Measurements from ENCODE around the gene SLC6A18. TPM values are rescaled to one million over a fixed set of nuclear protein-coding genes. Genes with fewer than 3 reads are reported as not detected.

Gene SLC6A18
- total and polyA plus RNA-seq, 2 donors (not counting 1 experiment from before 2014, with no cell fraction given) = not detected

- no peaks in the 10 kb centered on the region for H3K27me3 ChIP-seq (ENCODE audit: control insufficient read depth, insufficient read depth, low read length)
These were observed 40.7 kb upstream of the SLC6A18 start for GRCh38 chr5:1184481-1184880.

GRCh38 chr5:1185038-1185627 lies 40.0 kb upstream of the SLC6A18 start:
- no peak overlapping the region for H3K9ac ChIP-seq (ENCODE audit: insufficient read depth, low read length)
- no peaks in the 10 kb centered on the region for H3K4me1 ChIP-seq (ENCODE audit: control insufficient read depth, extremely low read depth, insufficient read depth, low read length)
- no peak for DNase-seq (ENCODE audit: low read depth in 2 of 2)
- H3K4me2 ChIP-seq (ENCODE audit: extremely low read depth, insufficient read depth, low read length) = no peak overlapping the region
- H3K4me3 ChIP-seq (replicated peaks in 1 of 4; ENCODE audit: control extremely low read depth in 1 of 4, insufficient read depth in 1 of 4, low read depth in 3 of 4, low read length in 4 of 4) = no peak overlapping the region
- peaks cover under 1% of the 10 kb centered on the region for H3K27me3 ChIP-seq (ENCODE audit: control insufficient read depth, insufficient read depth, low read length)
- H2AFZ ChIP-seq (ENCODE audit: low read length) = no peak overlapping the region
- H3K9me3 ChIP-seq (ENCODE audit: control insufficient read depth, insufficient read depth, low read depth, low read length) = no peaks in the 10 kb centered on the region
- no peak for TF ChIP-seq EZH2 (IDR thresholded peaks at IDR 0.05; ENCODE audit: low read length, missing control alignments)
- TF ChIP-seq CTCF (conservative IDR thresholded peaks at IDR 0.05 in 1 of 2, IDR thresholded peaks at IDR 0.05 in 1 of 2; ENCODE audit: low read depth in 1 of 2, low read length in 2 of 2) = no peak
- no peaks in the 10 kb centered on the region for H3K79me2 ChIP-seq (ENCODE audit: control insufficient read depth, insufficient read depth, low read length)
- H3K27ac ChIP-seq (ENCODE audit: insufficient read depth, low read length) = no peak overlapping the region
- H4K20me1 ChIP-seq (ENCODE audit: control insufficient read depth, extremely low read depth, insufficient read depth, low read length) = no peaks in the 10 kb centered on the region
- no peaks in the 10 kb centered on the region for H3K36me3 ChIP-seq (ENCODE audit: control insufficient read depth, insufficient read depth, low read length)

More at GRCh38 chr5:1184481-1184880, 40.7 kb upstream of the SLC6A18 start:
- Histone ChIP-seq H3K9ac (ENCODE audit: insufficient read depth, low read length) (no peak overlapping the region), H3K36me3 (ENCODE audit: control insufficient read depth, insufficient read depth, low read length) (no peaks in the 10 kb centered on the region), H2AFZ (ENCODE audit: low read length) (no peak overlapping the region), H4K20me1 (ENCODE audit: control insufficient read depth, extremely low read depth, insufficient read depth, low read length) (no peaks in the 10 kb centered on the region), H3K27ac (ENCODE audit: insufficient read depth, low read length) (no peak overlapping the region), H3K9me3 (ENCODE audit: control insufficient read depth, insufficient read depth, low read depth, low read length) (no peaks in the 10 kb centered on the region), H3K4me2 (ENCODE audit: extremely low read depth, insufficient read depth, low read length) (no peak overlapping the region), H3K79me2 (ENCODE audit: control insufficient read depth, insufficient read depth, low read length) (no peaks in the 10 kb centered on the region), H3K4me1 (ENCODE audit: control insufficient read depth, extremely low read depth, insufficient read depth, low read length) (no peaks in the 10 kb centered on the region), H3K4me3 (replicated peaks in 1 of 4; ENCODE audit: control extremely low read depth in 1 of 4, insufficient read depth in 1 of 4, low read depth in 3 of 4, low read length in 4 of 4) (no peak overlapping the region)
- TF ChIP-seq EZH2 (IDR thresholded peaks at IDR 0.05; ENCODE audit: low read length, missing control alignments) (no peak), CTCF (conservative IDR thresholded peaks at IDR 0.05 in 1 of 2, IDR thresholded peaks at IDR 0.05 in 1 of 2; ENCODE audit: low read depth in 1 of 2, low read length in 2 of 2) (no peak)
- no peak for DNase-seq (ENCODE audit: low read depth in 2 of 2)

- no peak overlapping the region for H3K4me2 ChIP-seq (ENCODE audit: extremely low read depth, insufficient read depth, low read length)
- no peaks in the 10 kb centered on the region for H4K20me1 ChIP-seq (ENCODE audit: control insufficient read depth, extremely low read depth, insufficient read depth, low read length)
- no peak overlapping the region for H3K9ac ChIP-seq (ENCODE audit: insufficient read depth, low read length)
- H3K27me3 ChIP-seq (ENCODE audit: control insufficient read depth, insufficient read depth, low read length) = peaks cover 3% of the 10 kb centered on the region
- TF ChIP-seq EZH2 (IDR thresholded peaks at IDR 0.05; ENCODE audit: low read length, missing control alignments) (no peak), CTCF (conservative IDR thresholded peaks at IDR 0.05 in 1 of 2, IDR thresholded peaks at IDR 0.05 in 1 of 2; ENCODE audit: low read depth in 1 of 2, low read length in 2 of 2) (no peak)
- DNase-seq (ENCODE audit: low read depth in 2 of 2) = no peak
- H3K4me3 ChIP-seq (replicated peaks in 1 of 4; ENCODE audit: control extremely low read depth in 1 of 4, insufficient read depth in 1 of 4, low read depth in 3 of 4, low read length in 4 of 4) = no peak overlapping the region
- no peak overlapping the region for H3K27ac ChIP-seq (ENCODE audit: insufficient read depth, low read length)
- no peaks in the 10 kb centered on the region for H3K9me3 ChIP-seq (ENCODE audit: control insufficient read depth, insufficient read depth, low read depth, low read length)
- H2AFZ ChIP-seq (ENCODE audit: low read length) = no peak overlapping the region
- no peaks in the 10 kb centered on the region for H3K79me2 ChIP-seq (ENCODE audit: control insufficient read depth, insufficient read depth, low read length)
- no peaks in the 10 kb centered on the region for H3K36me3 ChIP-seq (ENCODE audit: control insufficient read depth, insufficient read depth, low read length)
- H3K4me1 ChIP-seq (ENCODE audit: control insufficient read depth, extremely low read depth, insufficient read depth, low read length) = no peaks in the 10 kb centered on the region
These were observed 39.4 kb upstream of the SLC6A18 start for GRCh38 chr5:1185629-1186350.

Measured in fibroblast of lung (primary cell).